HL-60 (cell line): ENCODE results near the gene FAM169A.

ENCODE experiments used
- CTCF ChIP-seq: IDR thresholded peaks from one replicate; pipeline ENCODE4 v1.5.1; 2011; ENCODE audit warnings: low read length, control low read depth, inconsistent platforms; ENCODE audit not compliant: insufficient read depth
- GABPA ChIP-seq: IDR thresholded peaks from 2 replicates; pipeline ENCODE4 v1.6.1; 2012; ENCODE audit warnings: low read depth
- POLR2AphosphoS5 ChIP-seq: IDR thresholded peaks from 2 replicates; pipeline ENCODE4 v1.6.1; 2012; ENCODE audit warnings: low read depth
- SPI1 ChIP-seq: IDR thresholded peaks from 2 replicates; pipeline ENCODE4 v1.6.1; 2012; ENCODE audit warnings: low read depth, mild to moderate bottlenecking, borderline replicate concordance
- TF ChIP-seq, protein P1 (sequence below): IDR thresholded peaks from 2 replicates; pipeline ENCODE4 v1.6.1; 2012; ENCODE audit warnings: low read depth; ENCODE audit not compliant: insufficient replicate concordance

DNA sequence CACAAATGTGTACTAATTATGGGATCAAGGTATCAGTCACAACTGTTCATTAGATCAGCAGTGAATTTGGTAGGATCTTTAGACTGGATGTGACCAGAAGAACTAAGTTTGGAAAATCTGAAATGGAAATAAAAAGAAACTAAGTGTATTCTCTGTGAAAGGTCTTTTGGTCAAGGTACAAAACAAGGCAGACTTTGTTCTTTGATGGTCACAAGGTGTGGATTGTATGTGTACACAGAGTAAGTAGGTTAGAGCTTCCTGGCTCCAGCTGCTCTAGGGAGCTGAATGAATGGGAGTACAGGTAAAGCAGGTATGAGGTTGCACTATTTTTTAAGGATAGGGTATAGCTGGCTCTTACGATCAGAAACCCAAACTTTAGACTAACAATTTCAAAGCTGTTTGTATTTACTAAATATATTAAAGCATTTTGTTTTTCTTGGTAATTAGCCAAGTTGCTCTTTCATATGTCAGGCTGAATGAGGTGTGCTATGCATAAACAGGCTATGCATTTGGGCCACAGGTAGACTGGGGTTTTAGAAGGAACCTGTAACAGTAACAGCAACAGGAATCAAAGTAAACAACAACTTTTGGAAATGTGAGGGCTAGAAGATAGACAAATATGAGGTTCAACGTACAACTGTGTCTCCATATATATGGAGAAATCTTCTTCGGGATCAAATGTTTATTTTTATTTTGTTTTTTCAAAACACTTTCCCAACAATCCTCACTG is 32.5 kb downstream of the FAM169A start:
- no peak for TF ChIP-seq CTCF
- TF ChIP-seq, protein P1, sequence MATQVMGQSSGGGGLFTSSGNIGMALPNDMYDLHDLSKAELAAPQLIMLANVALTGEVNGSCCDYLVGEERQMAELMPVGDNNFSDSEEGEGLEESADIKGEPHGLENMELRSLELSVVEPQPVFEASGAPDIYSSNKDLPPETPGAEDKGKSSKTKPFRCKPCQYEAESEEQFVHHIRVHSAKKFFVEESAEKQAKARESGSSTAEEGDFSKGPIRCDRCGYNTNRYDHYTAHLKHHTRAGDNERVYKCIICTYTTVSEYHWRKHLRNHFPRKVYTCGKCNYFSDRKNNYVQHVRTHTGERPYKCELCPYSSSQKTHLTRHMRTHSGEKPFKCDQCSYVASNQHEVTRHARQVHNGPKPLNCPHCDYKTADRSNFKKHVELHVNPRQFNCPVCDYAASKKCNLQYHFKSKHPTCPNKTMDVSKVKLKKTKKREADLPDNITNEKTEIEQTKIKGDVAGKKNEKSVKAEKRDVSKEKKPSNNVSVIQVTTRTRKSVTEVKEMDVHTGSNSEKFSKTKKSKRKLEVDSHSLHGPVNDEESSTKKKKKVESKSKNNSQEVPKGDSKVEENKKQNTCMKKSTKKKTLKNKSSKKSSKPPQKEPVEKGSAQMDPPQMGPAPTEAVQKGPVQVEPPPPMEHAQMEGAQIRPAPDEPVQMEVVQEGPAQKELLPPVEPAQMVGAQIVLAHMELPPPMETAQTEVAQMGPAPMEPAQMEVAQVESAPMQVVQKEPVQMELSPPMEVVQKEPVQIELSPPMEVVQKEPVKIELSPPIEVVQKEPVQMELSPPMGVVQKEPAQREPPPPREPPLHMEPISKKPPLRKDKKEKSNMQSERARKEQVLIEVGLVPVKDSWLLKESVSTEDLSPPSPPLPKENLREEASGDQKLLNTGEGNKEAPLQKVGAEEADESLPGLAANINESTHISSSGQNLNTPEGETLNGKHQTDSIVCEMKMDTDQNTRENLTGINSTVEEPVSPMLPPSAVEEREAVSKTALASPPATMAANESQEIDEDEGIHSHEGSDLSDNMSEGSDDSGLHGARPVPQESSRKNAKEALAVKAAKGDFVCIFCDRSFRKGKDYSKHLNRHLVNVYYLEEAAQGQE, result no peak
- no peak for TF ChIP-seq POLR2AphosphoS5
- TF ChIP-seq GABPA, result no peak
- TF ChIP-seq SPI1, result no peak
